Amniotic epithelial cell (primary cell): ENCODE measurements around the gene ZNF239.
A peak's percentile ranks its signal among the peaks of the same experiment; 100 is the strongest.
"Not testable (repeated sequence)": the region's sequence is repeated elsewhere in the genome, so short reads cannot be mapped to it uniquely, and the experiment has no call there.

Experiments used
- DNase-seq: peaks from one replicate; pipeline ENCODE4 v3.0.0-alpha.2; 2010; ENCODE audit warnings: low read depth

ZNF239 gene

GRCh38 chr10:43576580-43576979, 2.2 kb upstream of the ZNF239 start:
- DNase-seq: no peak

- DNase-seq: no peak
These were observed 1.6 kb upstream of the ZNF239 start for GRCh38 chr10:43576062-43576461.

GRCh38 chr10:43574906-43575305, 490 bp upstream of the ZNF239 start:
- DNase-seq: no peak

GRCh38 chr10:43573250-43574000, 991 bp downstream of the ZNF239 start:
- peak; percentile 11 for DNase-seq

GRCh38 chr10:43570971-43571370, 3.4 kb downstream of the ZNF239 start:
- DNase-seq: no peak

DNA sequence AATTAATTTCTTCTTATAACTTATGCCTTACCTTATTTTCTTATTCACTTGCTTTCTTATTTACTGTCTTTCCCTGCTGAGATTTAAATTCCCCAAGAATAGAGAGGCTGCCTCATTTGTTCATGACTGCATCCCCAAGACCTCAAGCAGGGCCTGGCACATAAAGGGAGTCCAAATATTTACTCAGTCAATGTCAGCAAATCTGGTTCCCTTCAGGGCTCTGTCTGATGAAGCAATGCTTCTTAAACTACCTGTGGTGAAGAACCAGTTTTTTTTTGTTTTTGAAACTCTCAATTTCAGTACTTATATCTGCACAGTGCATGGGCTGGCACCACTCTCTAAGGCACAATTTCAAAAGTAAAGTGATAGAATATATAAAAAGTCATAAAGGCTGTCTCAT, 4.7 kb downstream of the ZNF239 start:
- DNase-seq: no peak

DNA sequence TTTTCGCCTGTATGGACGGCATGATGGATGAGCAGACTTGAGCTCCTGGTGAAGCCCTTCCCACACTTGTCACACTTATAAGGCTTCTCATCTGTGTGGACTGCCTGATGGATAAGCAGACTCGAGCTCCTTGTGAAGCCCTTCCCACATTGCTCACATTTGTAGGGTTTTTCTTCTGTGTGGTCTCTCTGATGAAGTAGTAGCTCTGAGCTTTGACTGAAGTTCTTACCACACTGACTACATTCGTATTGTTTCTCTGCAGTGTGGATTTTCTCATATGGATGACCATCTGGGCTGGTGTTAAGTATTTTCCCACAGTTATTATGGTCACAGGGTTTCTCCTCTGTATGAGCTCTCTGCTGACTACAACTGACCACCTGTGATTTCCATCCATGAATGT, 17.2 kb downstream of the ZNF239 start:
- no peak for DNase-seq

DNA sequence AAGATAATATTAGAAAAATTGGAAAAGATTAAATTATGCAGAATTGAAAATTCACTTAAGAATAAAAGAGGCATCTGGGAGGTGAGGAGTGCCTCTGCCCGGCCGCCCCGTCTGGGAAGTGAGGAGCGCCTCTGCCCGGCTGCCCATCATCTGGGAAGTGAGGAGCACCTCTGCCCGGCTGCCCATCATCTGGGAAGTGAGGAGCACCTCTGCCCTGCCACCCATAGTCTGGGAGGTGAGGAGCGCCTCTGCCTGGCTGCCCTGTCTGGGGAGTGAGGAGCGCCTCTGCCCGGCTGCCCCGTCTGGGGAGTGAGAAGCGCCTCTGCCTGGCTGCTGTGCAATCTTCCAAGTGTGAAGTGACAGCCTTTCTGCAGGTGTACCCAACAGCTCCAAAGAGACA, 30.7 kb downstream of the ZNF239 start:
- DNase-seq: not testable (repeated sequence)

DNA sequence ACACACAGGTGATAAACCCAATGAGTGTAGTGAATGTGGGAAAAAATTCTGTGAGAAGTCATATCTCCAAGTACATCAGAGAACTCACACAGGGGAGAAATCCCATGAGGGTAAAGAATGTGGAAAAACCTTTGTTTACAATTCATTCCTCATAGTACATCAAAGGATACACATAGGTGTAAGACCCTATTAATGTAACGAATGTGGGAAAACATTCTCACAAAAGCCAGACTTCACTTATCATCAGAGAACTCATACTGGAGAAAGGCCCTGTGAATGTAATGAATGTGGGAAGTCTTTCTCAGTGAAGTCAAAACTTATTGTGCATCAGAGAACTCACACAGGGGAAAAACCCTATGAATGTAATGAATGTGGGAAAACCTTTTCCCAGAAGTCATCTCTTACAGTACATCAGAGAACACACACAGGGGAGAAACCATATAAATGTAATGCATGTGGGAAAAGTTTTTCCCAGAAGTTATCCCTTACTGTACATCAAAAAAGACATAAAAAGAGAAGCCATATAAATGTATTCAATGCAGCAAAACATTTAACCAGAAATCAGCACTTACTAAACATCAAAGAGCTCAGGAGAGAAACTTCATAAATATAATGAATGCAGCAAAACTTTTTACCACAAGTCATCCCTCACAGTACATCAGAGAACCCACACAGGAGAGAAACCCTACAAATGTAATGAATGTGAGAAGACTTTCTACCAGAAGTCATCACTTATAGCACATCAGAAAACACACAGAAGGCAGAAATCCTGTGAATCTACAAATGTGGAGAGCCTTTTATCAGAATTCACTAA, 49.8 kb downstream of the ZNF239 start:
- peak; percentile 1 for DNase-seq
